Sigmoid colon (tissue), 7 donors: ENCODE data around the gene TTC4. TPM values are rescaled to one million over a fixed set of nuclear protein-coding genes. Genes with fewer than 3 reads are reported as not detected.

Experiments used
- DNase-seq: peaks from one replicate; pipeline ENCODE4 v3.0.0-alpha.2; 2019
- H3K27ac ChIP-seq, 4 donors: fragments of 200-600 bp; sonication (generic); one replicate each; pipeline ENCODE4 v1.5.1; 2016 to 2019; ENCODE audit warnings: mild to moderate bottlenecking in 1 of 4
- H3K27me3 ChIP-seq, 3 donors: fragments of 200-600 bp; sonication (generic); one replicate each; pipeline ENCODE4 v1.5.1; 2019; ENCODE audit warnings: mild to moderate bottlenecking in 1 of 3
- H3K36me3 ChIP-seq, 4 donors: fragments of 200-600 bp; sonication (generic); one replicate each; pipeline ENCODE4 v1.5.1; 2016 to 2019
- H3K4me1 ChIP-seq, 4 donors: fragments of 200-600 bp; sonication (generic); one replicate each; pipeline ENCODE4 v1.5.1; 2017 to 2019
- H3K4me3 ChIP-seq, 4 donors: fragments of 200-600 bp; sonication (generic); one replicate each; pipeline ENCODE4 v1.5.1; 2017 to 2019; ENCODE audit warnings: mild to moderate bottlenecking in 2 of 4, moderate library complexity in 1 of 4
- H3K9me3 ChIP-seq, 4 donors: fragments of 200-600 bp in 3 of 4; sonication (generic) in 3 of 4; one replicate each; pipeline versions ENCODE4 v1.5.1 to v1.6.1; 2013 to 2019
- CTCF ChIP-seq, 4 experiments: fragments of 450-650 bp in 3 of 4; fragments of 200-600 bp in 1 of 4; IDR thresholded peaks; one replicate each; pipeline ENCODE4 v1.5.1; 2016 to 2019; ENCODE audit warnings: antibody characterized with exemption in 4 of 4, mild to moderate bottlenecking in 3 of 4, moderate library complexity in 2 of 4
- POLR2AphosphoS5 ChIP-seq, 4 donors: sonication (generic); formaldehyde crosslinking; IDR thresholded peaks; one replicate each; pipeline ENCODE4 v1.6.1; 2017; ENCODE audit warnings: antibody characterized with exemption in 4 of 4
- WGBS, 2 donors: extraction: QIAGEN DNeasy Blood & Tissue Kit; methylation state at CpG; one replicate each; pipeline ENCODE4 v1.1.7; 2013; 5-methylcytosine and 5-hydroxymethylcytosine counted together
- intact Hi-C: fragments of 100-400 bp; cut with DNase I; formaldehyde crosslinking; loops from one replicate; pipeline ENCODE4 v1.15.1; 2023
- polyA plus RNA-seq, 3 donors: library from polyadenylated mRNA; stranded (reverse); fragments of 200-250 nt; gene quantifications; one replicate each; pipeline ENCODE4 v1.2.3, GENCODE V29; 2013
- total RNA-seq, 4 donors: library from RNA; depleted of rRNA; stranded (reverse); fragments of >200 nt; gene quantifications; one replicate each; pipeline ENCODE4 v1.1.0, GENCODE V29; 2016
- donor health status: healthy with polysubstance abuse.
- donor health status: Bipolar disorder and iron deficiency.
- donor health status: healthy.

TTC4 gene
- total and polyA plus RNA-seq, 7 donors: 7.6 to 33.4 (median 15.0) TPM

GRCh38 chr1:54791880-54792522 is 76.3 kb downstream of the TTC4 start:
- Histone ChIP-seq H3K4me1 (peaks cover 0 to 39% (median 20%) of the 10 kb centered on the region in 4 donors), H3K9me3 (no peaks in the 10 kb centered on the region), H3K36me3 (no peaks in the 10 kb centered on the region), H3K27ac (peak overlapping the region in 3 of 4 donors; percentile 69 to 79 (median 75)), H3K4me3 (no peak overlapping the region), H3K27me3 (no peaks in the 10 kb centered on the region)
- WGBS, 2 donors: 92 to 95% methylated on average over 13 of the region's 13 CpGs
- TF ChIP-seq POLR2AphosphoS5 (IDR thresholded peaks at IDR 0.05) (no peak), CTCF (IDR thresholded peaks at IDR 0.05) (peak in 3 of 4 experiments; percentile 28 to 39 (median 28))
- DNase-seq: no peak
- intact Hi-C loops: loop anchor here (10.0 kb wide), 1 partner anchor 207 kb away; no protein-coding TSS in a partner anchor

Other genes with a start within 250 kb of the TTC4 start
- gene ACOT11, start 167.6 kb upstream of the TTC4 start, total RNA-seq: 10 to 100 TPM in 3 of 4 donors, 1 to 10 TPM in 1; 8.9 to 30.5 (median 19.8) TPM
- gene ACOT11, start 167.6 kb upstream of the TTC4 start, polyA plus RNA-seq: 10 to 100 TPM; 21.0 to 40.9 (median 31.9) TPM
- gene FAM151A, start 92.3 kb upstream of the TTC4 start, total RNA-seq: not detected
- gene FAM151A, start 92.3 kb upstream of the TTC4 start, polyA plus RNA-seq: 1 to 10 TPM; 3.2 to 5.4 (median 3.7) TPM
- 10 to 100 TPM; 11.2 to 23.0 (median 15.9) TPM for gene MROH7, start 74.1 kb upstream of the TTC4 start, total RNA-seq
- gene MROH7, start 74.1 kb upstream of the TTC4 start, polyA plus RNA-seq: 1 to 10 TPM in 2 of 3 donors, under 1 TPM in 1; 0.69 to 4.3 (median 1.8) TPM
- 1 to 10 TPM; 3.3 to 5.7 (median 4.9) TPM for gene PARS2, start 48.7 kb downstream of the TTC4 start, total RNA-seq
- 1 to 10 TPM; 4.9 to 6.0 (median 5.6) TPM for gene PARS2, start 48.7 kb downstream of the TTC4 start, polyA plus RNA-seq
- gene TTC22, start 85.5 kb downstream of the TTC4 start, total RNA-seq: 1 to 10 TPM in 2 of 4 donors, under 1 TPM in 2; 0.81 to 1.9 (median 0.95) TPM
- 10 to 100 TPM; 30.4 to 39.1 (median 33.0) TPM for gene TTC22, start 85.5 kb downstream of the TTC4 start, polyA plus RNA-seq
- 10 to 100 TPM in 1 of 4 donors, 1 to 10 TPM in 3; 4.4 to 22.1 (median 9.0) TPM for gene DHCR24, start 171.3 kb downstream of the TTC4 start, total RNA-seq
- gene DHCR24, start 171.3 kb downstream of the TTC4 start, polyA plus RNA-seq: 100 to 1,000 TPM in 1 of 3 donors, 10 to 100 TPM in 2; 12.6 to 194 (median 17.6) TPM